HepG2 (cell line): Measurements from ENCODE around the gene ASPRV1. TPM values are rescaled to one million over a fixed set of nuclear protein-coding genes. Genes with fewer than 3 reads are reported as not detected.

ENCODE experiments used
- ATF7 ChIP-seq, 2 experiments: fragments of 450-650 bp in 1 of 2; sonication (generic) in 1 of 2; formaldehyde crosslinking in 1 of 2; IDR thresholded peaks; 2 replicates each; pipeline versions ENCODE4 v1.4.0 to v1.6.1; 2016 to 2020; ENCODE audit warnings: antibody characterized with exemption in 1 of 2, mild to moderate bottlenecking in 1 of 2, missing genetic modification reagents in 1 of 2
- FOSL2 ChIP-seq: sonication (generic); formaldehyde crosslinking; IDR thresholded peaks from 2 replicates; pipeline ENCODE4 v1.4.0; 2020; ENCODE audit warnings: missing genetic modification reagents
- FOXO4 ChIP-seq: sonication (generic); formaldehyde crosslinking; conservative IDR thresholded peaks from 2 replicates; pipeline ENCODE4 v1.8.1; 2023; ENCODE audit warnings: missing genetic modification reagents
- KAT7 ChIP-seq: IDR thresholded peaks from 2 replicates; pipeline ENCODE4 v1.6.1; 2018; ENCODE audit warnings: borderline replicate concordance, missing compliant biosample characterization
- KDM5A ChIP-seq: fragments of 200-600 bp; sonication (generic); IDR thresholded peaks from 2 replicates; pipeline ENCODE4 v1.7.0; 2018; ENCODE audit warnings: antibody characterized with exemption, mild to moderate bottlenecking, low read length, borderline replicate concordance
- MLLT10 ChIP-seq: sonication (generic); formaldehyde crosslinking; IDR thresholded peaks from 2 replicates; pipeline ENCODE4 v1.4.0; 2020; ENCODE audit warnings: missing genetic modification reagents
- MLXIP ChIP-seq: sonication (generic); formaldehyde crosslinking; IDR thresholded peaks from 2 replicates; pipeline ENCODE4 v1.9.0; 2021; ENCODE audit warnings: missing genetic modification reagents, borderline replicate concordance
- MZF1 ChIP-seq: sonication (generic); formaldehyde crosslinking; IDR thresholded peaks from 2 replicates; pipeline ENCODE4 v1.8.1; 2023; ENCODE audit warnings: mild to moderate bottlenecking, missing genetic modification reagents, borderline replicate concordance
- PAXIP1 ChIP-seq: sonication (generic); formaldehyde crosslinking; conservative IDR thresholded peaks from 2 replicates; pipeline ENCODE4 v1.4.0; 2020; ENCODE audit warnings: mild to moderate bottlenecking, missing genetic modification reagents, moderate library complexity
- PHF21A ChIP-seq: sonication (generic); formaldehyde crosslinking; IDR thresholded peaks from 2 replicates; pipeline ENCODE4 v1.5.0; 2020; ENCODE audit warnings: mild to moderate bottlenecking, missing genetic modification reagents
- RBM39 ChIP-seq: fragments of 200-400 bp; formaldehyde crosslinking; IDR thresholded peaks from one replicate; pipeline ENCODE4 v1.6.1; 2018; ENCODE audit warnings: antibody characterized with exemption, mild to moderate bottlenecking, low read depth, low read length; ENCODE audit not compliant: poor library complexity, severe bottlenecking
- SIN3A ChIP-seq: IDR thresholded peaks from 2 replicates; pipeline ENCODE4 v1.6.1; 2011; ENCODE audit warnings: low read depth, mild to moderate bottlenecking, control low read depth, low read length, borderline replicate concordance
- TOE1 ChIP-seq: sonication (generic); formaldehyde crosslinking; IDR thresholded peaks from 2 replicates; pipeline ENCODE4 v1.4.0; 2020; ENCODE audit warnings: mild to moderate bottlenecking, missing genetic modification reagents
- ZNF205 ChIP-seq: IDR thresholded peaks from 2 replicates; pipeline ENCODE4 v1.6.1; 2018; ENCODE audit warnings: missing biosample characterization, missing genetic modification reagents
- ZNF354B ChIP-seq: sonication (generic); formaldehyde crosslinking; IDR thresholded peaks from 2 replicates; pipeline ENCODE4 v1.8.0; 2022; ENCODE audit warnings: mild to moderate bottlenecking, missing genetic modification reagents
- ZNF597 ChIP-seq: sonication (generic); formaldehyde crosslinking; IDR thresholded peaks from 2 replicates; pipeline ENCODE4 v1.5.0; 2020; ENCODE audit warnings: missing genetic modification reagents
- ZNF607 ChIP-seq: sonication (generic); formaldehyde crosslinking; IDR thresholded peaks from 2 replicates; pipeline ENCODE4 v1.5.1; 2020; ENCODE audit warnings: missing genetic modification reagents, mild to moderate bottlenecking, borderline replicate concordance
- ZNF749 ChIP-seq: sonication (generic); formaldehyde crosslinking; IDR thresholded peaks from 2 replicates; pipeline ENCODE4 v1.8.0; 2022; ENCODE audit warnings: mild to moderate bottlenecking, missing genetic modification reagents, moderate library complexity, borderline replicate concordance
- polyA plus RNA-seq, 8 experiments: library from polyadenylated mRNA; depleted of rRNA in 3 of 8; stranded (reverse) in 7 of 8; unstranded in 1 of 8; fragments of >200 nt; fragmentation: Illumina TruSeq in 4 of 8; extraction: Trizol in 4 of 8; gene quantifications; 2 replicates each; pipeline versions ENCODE4 v1.2.1 to v1.2.3, GENCODE V29; 2011 to 2016; ENCODE audit warnings: low read depth in 4 of 8, missing spikeins in 1 of 8, mixed read lengths in 1 of 8; ENCODE audit not compliant: insufficient read depth in 1 of 8
- total RNA-seq, 5 experiments: library from RNA; depleted of rRNA; stranded (reverse); fragments of >200 nt; fragmentation: Illumina TruSeq; extraction: Trizol; gene quantifications; 2 replicates each; pipeline ENCODE4 v1.2.3, GENCODE V29; 2016; ENCODE audit warnings: low read depth in 1 of 5

Gene ASPRV1
- total and polyA plus RNA-seq, 2 of the 13 experiments (the other 11 are each of a cell fraction or from before 2014, with no cell fraction given) = 0.40 to 0.48 TPM

GRCh38 chr2:69914950-69915945 is 46.2 kb downstream of the ASPRV1 start, which contains the start of gene MXD1 (continued):
- TF ChIP-seq ZNF354B (CRISPR knock-in tag) (no peak), MZF1 (CRISPR knock-in tag) (0 out of 2 replicates have a peak, but pooled peaks have one; percentile 53), RBM39 (peak; percentile 11), MLLT10 (CRISPR knock-in tag) (no peak), KDM5A (peak; percentile 64; the same call in 1 of the 2 replicates), KAT7 (CRISPR knock-in tag) (peak; percentile 28; the same call in 1 of the 2 replicates), MLXIP (no peak), FOXO4 (0 out of 2 replicates have a peak, but pooled peaks have one; percentile 84), SIN3A (peak; percentile 91; the same call in 1 of the 2 replicates), TOE1 (CRISPR knock-in tag) (no peak), ZNF205 (CRISPR knock-in tag) (0 out of 2 replicates have a peak, but pooled peaks have one; percentile 45), PAXIP1 (0 out of 2 replicates have a peak, but pooled peaks have one; percentile 5), ZNF607 (CRISPR knock-in tag) (peak; percentile 52; the same call in 1 of the 2 replicates), ZNF597 (no peak), ZNF749 (CRISPR knock-in tag) (0 out of 2 replicates have a peak, but pooled peaks have one; percentile 63), FOSL2 (CRISPR knock-in tag) (no peak), ATF7 (IDR thresholded peaks at IDR 0.05) (no peak), ATF7 (CRISPR knock-in tag; IDR thresholded peaks at IDR 0.05) (no peak), PHF21A (no peak)
